ENCODE data around the gene TMEM81.

The TMEM81 gene

DNA sequence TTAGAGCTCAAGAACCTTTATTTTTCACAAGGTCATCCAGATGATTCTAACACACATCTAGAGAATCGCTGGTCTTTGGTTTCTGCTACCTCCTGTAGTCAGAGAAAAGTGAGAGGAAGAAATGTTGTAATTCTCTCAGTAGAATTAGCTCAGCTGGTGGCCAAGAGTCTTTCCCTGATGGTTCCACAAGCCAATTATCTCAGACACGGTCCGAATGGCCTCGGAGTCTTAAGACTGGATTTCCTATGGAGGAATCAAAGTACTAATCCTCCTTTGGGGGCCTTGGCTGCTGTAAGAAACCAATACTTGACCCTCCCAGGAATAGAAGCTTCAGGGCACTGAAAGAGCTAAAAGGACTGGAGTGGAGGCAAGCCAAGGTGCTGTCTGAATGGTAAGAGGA is 1.8 kb downstream of the TMEM81 start:
- H3K4me3 ChIP-seq (replicated peaks in 1 of 2; ENCODE audit: low read depth in 2 of 2, low read length in 2 of 2): no peak overlapping the region
- TF ChIP-seq, protein P1, sequence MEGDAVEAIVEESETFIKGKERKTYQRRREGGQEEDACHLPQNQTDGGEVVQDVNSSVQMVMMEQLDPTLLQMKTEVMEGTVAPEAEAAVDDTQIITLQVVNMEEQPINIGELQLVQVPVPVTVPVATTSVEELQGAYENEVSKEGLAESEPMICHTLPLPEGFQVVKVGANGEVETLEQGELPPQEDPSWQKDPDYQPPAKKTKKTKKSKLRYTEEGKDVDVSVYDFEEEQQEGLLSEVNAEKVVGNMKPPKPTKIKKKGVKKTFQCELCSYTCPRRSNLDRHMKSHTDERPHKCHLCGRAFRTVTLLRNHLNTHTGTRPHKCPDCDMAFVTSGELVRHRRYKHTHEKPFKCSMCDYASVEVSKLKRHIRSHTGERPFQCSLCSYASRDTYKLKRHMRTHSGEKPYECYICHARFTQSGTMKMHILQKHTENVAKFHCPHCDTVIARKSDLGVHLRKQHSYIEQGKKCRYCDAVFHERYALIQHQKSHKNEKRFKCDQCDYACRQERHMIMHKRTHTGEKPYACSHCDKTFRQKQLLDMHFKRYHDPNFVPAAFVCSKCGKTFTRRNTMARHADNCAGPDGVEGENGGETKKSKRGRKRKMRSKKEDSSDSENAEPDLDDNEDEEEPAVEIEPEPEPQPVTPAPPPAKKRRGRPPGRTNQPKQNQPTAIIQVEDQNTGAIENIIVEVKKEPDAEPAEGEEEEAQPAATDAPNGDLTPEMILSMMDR (IDR thresholded peaks at IDR 0.05; ENCODE audit: low read depth, low read length): no peak
- no peak for DNase-seq (ENCODE audit: low read depth in 2 of 2)

DNA sequence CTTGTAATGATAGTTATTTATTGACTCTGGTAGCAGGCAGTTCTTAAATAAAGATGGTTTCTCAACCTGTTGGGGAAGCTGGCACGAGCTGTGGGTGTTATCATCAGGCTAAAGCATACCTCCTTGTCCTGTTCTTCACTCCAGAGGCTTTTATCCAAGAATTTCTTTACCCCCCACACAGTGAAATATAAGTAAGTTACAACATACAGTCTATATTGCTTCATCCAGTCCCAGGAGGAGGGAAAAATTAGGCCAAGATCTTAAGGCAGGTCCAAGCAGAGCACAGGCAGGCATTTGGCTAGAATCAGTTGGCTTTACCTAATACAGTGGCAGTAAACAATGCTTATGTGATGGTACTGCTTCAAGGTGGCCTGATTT is 6.3 kb downstream of the TMEM81 start:
- H3K4me3 ChIP-seq (replicated peaks in 1 of 2; ENCODE audit: low read depth in 2 of 2, low read length in 2 of 2): no peak overlapping the region
- peak; percentile 46 to 77 for DNase-seq (ENCODE audit: low read depth in 2 of 2)
- TF ChIP-seq, protein P1 (IDR thresholded peaks at IDR 0.05; ENCODE audit: low read depth, low read length): no peak

DNA sequence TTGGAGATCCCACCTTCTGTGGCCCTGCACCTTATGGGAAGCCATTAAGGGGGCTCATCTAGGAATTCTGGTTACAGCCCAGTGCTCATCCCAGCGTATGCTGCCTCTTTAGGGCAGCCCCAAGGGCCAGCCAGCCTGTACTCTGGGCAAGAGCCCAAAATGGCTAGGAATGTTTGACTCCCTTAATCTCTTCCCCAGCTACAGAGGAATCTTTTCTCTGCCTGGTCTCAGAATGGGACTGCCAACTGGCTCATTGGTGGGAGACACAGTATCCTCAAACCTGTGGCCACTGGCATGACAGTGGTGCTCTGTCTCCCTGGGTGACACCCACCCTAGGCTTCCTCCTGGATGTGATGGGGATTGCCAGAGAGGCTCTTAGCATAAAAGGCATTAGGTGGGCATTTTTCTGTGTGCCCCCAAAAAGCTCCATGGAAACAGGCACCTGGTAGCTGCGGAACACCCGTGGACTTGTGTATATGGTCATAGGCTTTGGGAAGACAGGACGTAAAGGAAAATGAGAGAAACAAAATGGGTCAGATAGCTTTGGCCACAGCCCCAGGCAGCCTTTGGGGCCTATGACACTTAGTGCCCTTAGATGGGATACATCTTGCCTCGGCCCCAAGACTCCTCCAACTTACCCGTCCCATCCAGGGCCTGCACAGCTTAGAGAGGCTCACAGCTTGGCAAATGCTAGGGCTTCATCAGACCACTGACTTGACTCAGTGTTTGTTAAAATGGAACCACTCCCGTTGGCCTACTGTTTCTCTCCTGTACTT is 6.9 kb downstream of the TMEM81 start:
- TF ChIP-seq, protein P1 (IDR thresholded peaks at IDR 0.05; ENCODE audit: low read depth, low read length): no peak
- no peak overlapping the region for H3K4me3 ChIP-seq (replicated peaks in 1 of 2; ENCODE audit: low read depth in 2 of 2, low read length in 2 of 2)
- DNase-seq (ENCODE audit: low read depth in 2 of 2): peak in 1 of 2 donors; percentile 46

DNA sequence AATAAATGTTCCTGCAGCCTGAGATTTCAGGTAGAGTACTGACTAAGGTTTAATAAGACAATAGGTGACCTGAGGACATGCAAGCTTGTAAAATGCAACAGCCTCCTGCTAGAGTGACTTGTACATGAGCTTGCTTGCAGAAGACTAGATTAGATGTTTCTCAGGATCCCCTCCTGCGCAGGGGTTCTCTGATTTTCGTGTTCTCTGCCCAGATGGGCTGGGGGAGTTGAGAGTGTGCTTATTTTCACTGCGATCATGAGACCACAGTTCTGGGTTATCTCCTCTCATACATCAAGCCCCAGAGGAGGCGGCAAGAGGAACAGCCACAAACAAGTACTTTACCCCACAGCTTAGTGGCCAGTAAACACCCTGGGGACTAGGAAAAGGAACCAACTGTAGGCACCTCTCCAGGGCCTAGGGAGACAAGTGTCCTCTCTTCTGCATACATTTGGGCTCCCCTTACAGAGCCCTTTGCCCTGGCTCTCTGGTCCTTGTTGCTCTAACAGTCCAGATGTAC is 8.0 kb downstream of the TMEM81 start:
- TF ChIP-seq, protein P1 (IDR thresholded peaks at IDR 0.05; ENCODE audit: low read depth, low read length): no peak
- no peak overlapping the region for H3K4me3 ChIP-seq (replicated peaks in 1 of 2; ENCODE audit: low read depth in 2 of 2, low read length in 2 of 2)
- no peak for DNase-seq (ENCODE audit: low read depth in 2 of 2)

DNA sequence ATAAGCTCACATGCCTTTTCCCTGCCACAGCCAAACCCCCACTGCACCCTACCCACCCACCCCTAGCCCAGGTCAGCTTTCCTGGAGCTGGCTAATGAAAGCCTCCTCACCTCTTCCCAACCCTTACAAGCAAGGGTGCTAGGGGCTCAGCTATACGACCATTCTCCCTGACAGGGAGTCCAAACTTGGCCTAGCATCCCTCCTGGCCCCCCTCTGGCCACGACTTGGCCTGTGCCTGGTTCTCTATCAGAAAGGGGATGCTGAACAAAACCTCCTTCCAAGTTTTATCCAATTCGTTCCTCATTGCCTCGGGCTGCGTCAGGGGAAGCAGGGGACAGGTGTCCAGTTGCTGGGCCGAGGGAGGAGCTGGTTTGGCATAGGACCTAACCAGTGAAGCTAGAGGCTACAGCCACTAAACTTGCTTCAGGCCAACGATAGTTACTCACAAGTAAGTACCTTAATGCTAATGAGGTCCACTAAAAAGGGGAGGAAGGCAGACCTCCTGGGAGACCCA is 8.6 kb downstream of the TMEM81 start:
- DNase-seq (ENCODE audit: low read depth in 2 of 2): no peak
- H3K4me3 ChIP-seq (replicated peaks in 1 of 2; ENCODE audit: low read depth in 2 of 2, low read length in 2 of 2): no peak overlapping the region
- TF ChIP-seq, protein P1 (IDR thresholded peaks at IDR 0.05; ENCODE audit: low read depth, low read length): no peak

DNA sequence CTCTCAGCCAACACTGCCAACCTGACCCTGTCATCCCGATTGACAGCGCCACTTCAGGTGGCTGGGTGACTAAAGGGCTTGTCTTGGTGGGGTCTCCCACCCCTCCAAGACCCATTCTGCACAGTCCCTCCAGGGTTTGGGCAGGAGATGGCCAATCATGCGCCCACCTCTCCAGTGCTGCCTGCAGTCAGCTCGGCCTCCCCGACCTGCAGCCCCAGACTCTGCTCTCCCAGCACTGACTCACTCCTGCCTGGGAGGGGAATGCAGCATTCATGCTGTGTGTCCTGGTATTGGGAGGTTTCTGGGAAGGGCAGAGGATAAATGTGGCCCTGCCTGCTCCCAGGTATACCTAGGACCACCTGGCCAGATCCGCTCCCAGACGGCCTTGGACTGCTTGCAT is 9.7 kb downstream of the TMEM81 start:
- TF ChIP-seq, protein P1 (IDR thresholded peaks at IDR 0.05; ENCODE audit: low read depth, low read length): no peak
- no peak for DNase-seq (ENCODE audit: low read depth in 2 of 2)
- no peak overlapping the region for H3K4me3 ChIP-seq (replicated peaks in 1 of 2; ENCODE audit: low read depth in 2 of 2, low read length in 2 of 2)
